NCI-H82 treated with DMSO at 0.1 percent for 48 hours (cell line): ENCODE data around the gene ATP6V1E1.
"Not testable (repeated sequence)": the region's sequence is repeated elsewhere in the genome, so short reads cannot be mapped to it uniquely, and the experiment has no call there.

Experiments
- DNase-seq: peaks from one replicate; lab custom pipeline; 2025; ENCODE audit not compliant: unreplicated experiment; lab: John Stamatoyannopoulos, UW

The ATP6V1E1 gene

GRCh38 chr22:17583151-17583550 lies 45.4 kb downstream of the ATP6V1E1 start:
- no peak for DNase-seq

- no peak for DNase-seq
These were observed 46.9 kb downstream of the ATP6V1E1 start for GRCh38 chr22:17581631-17582030.

GRCh38 chr22:17581056-17581455 lies 47.5 kb downstream of the ATP6V1E1 start:
- no peak for DNase-seq

GRCh38 chr22:17580441-17581031 lies 48.0 kb downstream of the ATP6V1E1 start:
- DNase-seq, result no peak

- no peak for DNase-seq
These were observed 49.0 kb downstream of the ATP6V1E1 start for GRCh38 chr22:17579535-17579981.

GRCh38 chr22:17578136-17578754 lies 50.3 kb downstream of the ATP6V1E1 start:
- no peak for DNase-seq

GRCh38 chr22:17576470-17576869 lies 52.1 kb downstream of the ATP6V1E1 start:
- DNase-seq, result no peak

- no peak for DNase-seq
These were observed 52.9 kb downstream of the ATP6V1E1 start for GRCh38 chr22:17575681-17576080.

GRCh38 chr22:17575151-17575550 lies 53.4 kb downstream of the ATP6V1E1 start:
- no peak for DNase-seq

GRCh38 chr22:17570851-17571631 lies 57.5 kb downstream of the ATP6V1E1 start:
- no peak for DNase-seq

GRCh38 chr22:17569971-17570511 lies 58.5 kb downstream of the ATP6V1E1 start:
- DNase-seq, result no peak

GRCh38 chr22:17566776-17567175 lies 61.8 kb downstream of the ATP6V1E1 start:
- DNase-seq, result no peak

GRCh38 chr22:17566016-17566687 lies 62.4 kb downstream of the ATP6V1E1 start:
- not testable (repeated sequence) for DNase-seq

GRCh38 chr22:17563936-17564391 lies 64.6 kb downstream of the ATP6V1E1 start:
- DNase-seq, result no peak

- DNase-seq, result no peak
These were observed 65.4 kb downstream of the ATP6V1E1 start, which contains the start of gene SLC25A18 for GRCh38 chr22:17562906-17563870. TSS of gene SLC25A18 (plus strand) at chr22:17563498. CDS start at chr22:17579945, 16,447 bp downstream.

- no peak for DNase-seq
These were observed 69.4 kb downstream of the ATP6V1E1 start for GRCh38 chr22:17559188-17559587.

- no peak for DNase-seq
These were observed 73.7 kb downstream of the ATP6V1E1 start for GRCh38 chr22:17554814-17555213.

- no peak for DNase-seq
These were observed 75.8 kb downstream of the ATP6V1E1 start for GRCh38 chr22:17552737-17553136.

- DNase-seq, result no peak
These were observed 78.9 kb downstream of the ATP6V1E1 start for GRCh38 chr22:17549655-17550054.

GRCh38 chr22:17549183-17549582 lies 79.4 kb downstream of the ATP6V1E1 start:
- no peak for DNase-seq
